Dermis microvascular lymphatic vessel endothelial cell (primary cell): ENCODE measurements around the gene DDX27. TPM values are rescaled to one million over a fixed set of nuclear protein-coding genes. Genes with fewer than 3 reads are reported as not detected.
A peak's percentile ranks its signal among the peaks of the same experiment; 100 is the strongest.

ENCODE experiments used
- DNase-seq, 2 donors: peaks; one replicate each; pipeline versions ENCODE4 v3.0.0 to v3.0.0-alpha.2; 2010; ENCODE audit warnings: low read depth in 2 of 2
- total RNA-seq: library from RNA; depleted of rRNA; stranded (reverse); fragments of >200 nt; gene quantifications from 2 replicates; pipeline ENCODE4 v1.2.1, GENCODE V29; 2014

DDX27 gene
- total RNA-seq, 1 donor from 2014 or later: 20.0 TPM

GRCh38 chr20:49247792-49248191 lies 28.6 kb downstream of the DDX27 start:
- peak in 1 of 2 donors; percentile 90 for DNase-seq

GRCh38 chr20:49248301-49248700 lies 29.1 kb downstream of the DDX27 start:
- DNase-seq: no peak

- no peak for DNase-seq
Measured at GRCh38 chr20:49248879-49249665, 29.9 kb downstream of the DDX27 start.

- no peak for DNase-seq
Measured at GRCh38 chr20:49252556-49253350, 33.5 kb downstream of the DDX27 start.

- DNase-seq: no peak
Measured at GRCh38 chr20:49256261-49256660, 37.0 kb downstream of the DDX27 start.

- DNase-seq: no peak
Measured at GRCh38 chr20:49259284-49259683, 40.1 kb downstream of the DDX27 start.

- DNase-seq: no peak
Measured at GRCh38 chr20:49259799-49260198, 40.6 kb downstream of the DDX27 start.

GRCh38 chr20:49260218-49260617 lies 41.0 kb downstream of the DDX27 start:
- DNase-seq: no peak

- DNase-seq: no peak
Measured at GRCh38 chr20:49261173-49261572, 42.0 kb downstream of the DDX27 start.

- DNase-seq: no peak
Measured at GRCh38 chr20:49262444-49262843, 43.2 kb downstream of the DDX27 start.

- DNase-seq: no peak
Measured at GRCh38 chr20:49267327-49267726, 48.1 kb downstream of the DDX27 start.

GRCh38 chr20:49268600-49269365 lies 49.6 kb downstream of the DDX27 start:
- no peak for DNase-seq

- no peak for DNase-seq
Measured at GRCh38 chr20:49270177-49270576, 51.0 kb downstream of the DDX27 start.

- DNase-seq: no peak
Measured at GRCh38 chr20:49270736-49271135, 51.5 kb downstream of the DDX27 start.

GRCh38 chr20:49272654-49273053 lies 53.4 kb downstream of the DDX27 start:
- no peak for DNase-seq

- no peak for DNase-seq
Measured at GRCh38 chr20:49273696-49274277, 54.6 kb downstream of the DDX27 start.

GRCh38 chr20:49275216-49275615 lies 56.0 kb downstream of the DDX27 start:
- no peak for DNase-seq

- DNase-seq: no peak
Measured at GRCh38 chr20:49275636-49276035, 56.4 kb downstream of the DDX27 start.

- DNase-seq: peak in 1 of 2 donors; percentile 66
Measured at GRCh38 chr20:49276161-49276960, 57.1 kb downstream of the DDX27 start.

- DNase-seq: no peak
Measured at GRCh38 chr20:49276961-49277785, 58.0 kb downstream of the DDX27 start.
